Muscle layer of colon (tissue), 2 donors: ENCODE data around the gene EXOC7.

Experiments
- H3K27ac ChIP-seq: one replicate; pipeline ENCODE4 v1.7.0; 2013; ENCODE audit warnings: low read depth, mild to moderate bottlenecking, low read length, moderate library complexity
- H3K27me3 ChIP-seq, 2 donors: one replicate each; pipeline ENCODE4 v1.7.0; 2013; ENCODE audit warnings: low read length in 2 of 2, mild to moderate bottlenecking in 2 of 2; ENCODE audit not compliant: insufficient read depth in 2 of 2, control insufficient read depth in 1 of 2
- H3K36me3 ChIP-seq: one replicate; pipeline ENCODE4 v1.7.0; 2013; ENCODE audit warnings: mild to moderate bottlenecking, low read length; ENCODE audit not compliant: insufficient read depth
- H3K4me1 ChIP-seq: one replicate; pipeline ENCODE4 v1.7.0; 2013; ENCODE audit warnings: mild to moderate bottlenecking, low read length; ENCODE audit not compliant: insufficient read depth
- H3K4me3 ChIP-seq, 2 donors: one replicate each; pipeline ENCODE4 v1.7.0; 2013; ENCODE audit warnings: low read length in 2 of 2, low read depth in 1 of 2, mild to moderate bottlenecking in 1 of 2, moderate library complexity in 1 of 2
- H3K9ac ChIP-seq: one replicate; pipeline ENCODE4 v1.7.0; 2013; ENCODE audit warnings: low read length
- H3K9me3 ChIP-seq: one replicate; pipeline ENCODE4 v1.7.0; 2013; ENCODE audit warnings: mild to moderate bottlenecking, low read length
- donor health status: abdominal sarcoma.
- donor health status: Adenocarcinoma of cecum.

EXOC7 gene

DNA sequence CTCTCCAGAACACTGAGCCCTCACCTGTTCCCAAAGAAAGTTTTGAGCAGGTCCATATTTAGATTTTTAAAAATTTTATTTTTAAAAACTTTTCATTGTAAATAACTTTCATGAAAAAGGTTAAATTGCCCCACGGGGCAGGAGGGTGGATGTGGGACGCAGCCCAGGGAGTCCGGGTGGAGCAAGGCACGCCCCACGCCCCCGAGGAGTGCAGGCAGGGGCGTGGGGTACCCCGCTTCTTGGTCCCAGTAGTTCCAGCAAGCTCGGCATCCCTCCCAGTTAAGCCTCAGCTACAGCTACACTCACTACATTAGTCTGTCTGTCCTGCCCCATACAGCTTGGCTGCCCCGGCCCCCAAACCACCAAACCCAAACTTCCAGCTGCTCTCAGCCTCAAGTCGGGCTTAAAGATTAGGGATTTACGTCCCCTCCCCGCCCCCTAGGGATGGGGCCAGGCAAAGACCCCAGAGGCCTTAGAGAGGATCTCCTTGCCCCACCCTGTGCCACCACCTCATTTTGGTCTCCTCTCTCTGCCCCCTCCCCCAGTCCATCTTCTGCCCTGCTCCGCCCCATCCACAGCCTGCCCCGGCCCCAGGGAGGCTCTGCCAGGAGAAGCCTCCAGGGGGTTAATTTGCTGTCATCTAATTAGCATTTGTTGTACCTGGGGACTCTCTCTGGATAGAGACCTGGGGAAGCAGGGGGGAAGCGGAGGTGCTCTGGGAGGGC is 32.9 kb upstream of the EXOC7 start:
- peaks cover 8% of the 10 kb centered on the region for H3K4me1 ChIP-seq
- no peak overlapping the region for H3K27ac ChIP-seq
- peaks cover 25 to 74% of the 10 kb centered on the region in 2 donors for H3K27me3 ChIP-seq
- H3K36me3 ChIP-seq, result no peaks in the 10 kb centered on the region
- H3K4me3 ChIP-seq, result no peak overlapping the region
- H3K9ac ChIP-seq, result no peak overlapping the region
- H3K9me3 ChIP-seq, result no peaks in the 10 kb centered on the region

DNA sequence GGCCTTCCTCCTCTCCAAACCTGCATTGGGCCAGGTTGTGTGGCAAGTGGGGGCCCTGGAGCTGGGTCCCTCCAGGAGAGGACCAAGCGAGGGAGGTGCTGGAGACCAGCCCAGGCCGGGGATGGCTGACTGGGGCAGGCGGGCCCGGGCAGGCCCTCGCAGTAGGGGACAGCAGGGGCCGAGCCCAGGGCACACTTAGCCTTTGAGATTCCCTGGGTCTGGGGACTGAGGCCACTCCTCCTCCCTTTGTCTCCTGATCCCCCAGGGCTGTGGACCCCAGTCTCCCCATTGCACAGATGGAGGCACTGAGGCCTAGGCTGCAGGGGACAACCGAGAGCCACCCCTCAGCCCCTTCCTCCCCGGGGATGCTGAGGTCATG is 32.2 kb upstream of the EXOC7 start:
- Histone ChIP-seq H3K27ac (no peak overlapping the region), H3K4me3 (no peak overlapping the region), H3K27me3 (peaks cover 25 to 73% of the 10 kb centered on the region in 2 donors), H3K9me3 (no peaks in the 10 kb centered on the region), H3K9ac (no peak overlapping the region), H3K36me3 (no peaks in the 10 kb centered on the region), H3K4me1 (peaks cover 5% of the 10 kb centered on the region)

DNA sequence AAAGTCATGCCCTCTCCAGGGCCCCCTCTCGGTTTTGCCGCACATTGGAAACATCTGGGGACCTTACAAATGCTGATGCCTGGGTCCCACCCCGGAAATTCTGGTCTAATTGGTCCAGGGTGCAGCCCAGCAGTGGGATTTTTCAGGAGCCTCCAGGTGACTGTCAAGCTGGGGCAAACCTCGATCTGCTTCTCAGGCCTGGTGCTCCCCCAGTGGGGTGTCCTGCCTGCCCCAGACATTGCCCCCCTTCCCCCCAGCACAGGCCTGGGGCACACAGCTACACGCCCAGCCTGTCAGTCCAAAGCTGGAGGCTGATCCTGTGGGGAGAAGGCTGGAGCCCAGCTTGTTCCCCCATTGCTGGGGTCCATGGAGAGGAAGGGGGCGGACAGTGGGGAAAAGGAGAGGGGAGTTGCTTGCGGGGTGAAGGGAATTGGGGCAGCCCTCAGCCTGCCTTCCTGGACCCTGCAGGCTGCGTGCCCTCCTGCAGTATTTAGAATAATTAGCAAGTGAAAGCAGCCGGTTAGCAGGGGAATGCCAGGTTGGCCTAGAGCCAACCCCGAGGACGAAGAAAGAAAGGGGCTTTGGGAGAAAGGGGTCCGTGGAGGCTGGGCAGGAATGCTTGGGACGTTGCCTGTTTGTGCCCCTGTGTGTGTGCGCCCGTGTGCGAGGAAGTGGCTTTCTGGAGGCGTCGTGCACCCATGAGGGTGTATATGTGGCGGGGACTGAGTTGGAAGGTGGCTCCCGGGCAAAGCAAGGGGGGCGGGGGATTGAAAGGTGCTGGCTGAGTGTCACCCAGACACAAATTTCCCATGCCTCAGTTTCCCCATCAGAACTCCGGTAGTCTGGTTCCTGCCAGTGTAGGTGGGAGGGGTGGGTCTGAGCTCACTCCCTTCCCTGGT is 31.6 kb upstream of the EXOC7 start:
- H3K4me3 ChIP-seq, result no peak overlapping the region
- no peak overlapping the region for H3K9ac ChIP-seq
- no peaks in the 10 kb centered on the region for H3K9me3 ChIP-seq
- no peaks in the 10 kb centered on the region for H3K36me3 ChIP-seq
- H3K4me1 ChIP-seq, result no peaks in the 10 kb centered on the region
- H3K27ac ChIP-seq, result no peak overlapping the region
- H3K27me3 ChIP-seq, result peaks cover 25 to 66% of the 10 kb centered on the region in 2 donors

DNA sequence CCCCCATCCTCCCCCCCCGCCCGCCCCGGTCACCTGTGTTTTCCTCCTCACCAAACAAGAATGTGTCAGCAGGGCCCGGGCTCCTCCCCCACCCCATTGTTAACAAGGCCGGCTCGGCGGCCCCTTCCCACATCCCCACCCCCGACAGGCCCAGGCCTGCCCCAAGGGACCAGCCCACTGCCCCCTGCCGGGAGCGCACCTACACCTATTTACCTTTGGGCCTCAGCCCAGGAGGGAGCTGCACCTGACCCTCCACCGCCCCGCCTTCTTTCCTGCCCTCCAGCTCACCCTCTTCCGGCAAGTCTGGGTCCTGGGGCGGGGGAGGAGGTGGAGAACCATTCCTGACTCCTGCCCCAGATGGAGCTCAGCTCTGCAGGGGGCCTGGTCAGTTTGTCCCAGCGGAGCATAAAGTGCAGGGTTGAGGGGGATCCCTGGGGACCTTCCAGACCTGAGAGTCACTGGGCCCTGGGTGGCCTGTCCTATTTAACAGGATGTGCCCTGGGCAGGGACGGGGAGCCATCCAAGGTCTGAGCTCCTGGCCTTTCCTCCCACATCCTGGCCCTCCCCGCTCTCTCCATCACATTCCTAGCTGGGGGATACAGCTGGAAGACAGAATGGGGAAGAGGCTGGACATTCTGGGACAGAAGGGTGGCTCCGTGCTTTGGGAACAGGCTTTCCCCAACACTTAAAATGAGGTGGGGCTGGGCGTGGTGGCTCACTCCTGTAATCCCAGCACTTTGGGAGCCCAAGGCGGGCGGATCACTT is 29.2 kb upstream of the EXOC7 start:
- peaks cover 5 to 42% of the 10 kb centered on the region in 2 donors for H3K27me3 ChIP-seq
- no peaks in the 10 kb centered on the region for H3K9me3 ChIP-seq
- H3K36me3 ChIP-seq, result no peaks in the 10 kb centered on the region
- no peak overlapping the region for H3K9ac ChIP-seq
- H3K27ac ChIP-seq, result no peak overlapping the region
- H3K4me3 ChIP-seq, result no peak overlapping the region
- H3K4me1 ChIP-seq, result no peaks in the 10 kb centered on the region

DNA sequence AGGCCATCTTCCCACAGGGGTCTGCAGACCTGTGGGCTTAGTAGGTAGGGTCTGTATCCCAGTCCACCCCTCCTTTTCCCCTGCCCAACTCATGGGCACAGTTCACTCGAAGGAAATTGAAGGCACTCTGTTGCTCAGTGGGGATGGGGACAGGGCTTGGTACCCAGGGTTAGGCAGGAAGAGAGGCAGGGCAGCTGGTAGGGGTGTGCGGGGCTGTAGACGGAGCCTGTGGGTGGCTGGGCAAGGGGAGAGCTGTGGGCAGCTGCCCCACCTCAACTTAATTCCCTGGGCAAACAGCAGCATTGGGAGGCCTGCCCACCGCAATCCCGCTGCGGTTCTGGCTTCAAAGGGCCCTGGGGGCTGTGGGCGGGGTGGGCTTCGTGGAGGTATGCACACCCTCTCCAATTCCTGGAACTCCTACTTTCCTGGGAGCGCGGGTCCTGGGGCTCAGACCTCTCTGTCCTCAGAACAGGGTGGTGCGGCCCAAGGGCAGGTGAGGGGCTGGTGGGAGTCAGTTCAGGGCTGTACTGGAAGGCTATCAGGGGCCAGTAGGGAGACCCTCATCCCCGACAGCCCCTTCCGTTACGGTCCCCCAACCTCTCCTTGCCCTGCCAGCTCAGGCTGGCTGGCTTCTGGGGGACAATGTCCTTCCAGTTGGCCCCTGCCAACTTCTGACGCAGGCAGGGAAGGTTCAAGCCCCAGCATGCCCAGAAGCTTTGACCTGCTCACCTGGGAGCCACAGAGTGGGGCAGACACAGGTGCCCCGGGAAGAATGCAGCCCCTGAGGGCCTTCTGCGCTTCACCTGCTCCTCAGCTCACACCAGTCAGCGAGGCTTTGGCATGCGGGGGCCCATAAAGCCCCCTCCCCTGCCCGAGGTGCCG is 28.3 kb upstream of the EXOC7 start:
- H3K9me3 ChIP-seq, result no peaks in the 10 kb centered on the region
- no peak overlapping the region for H3K4me3 ChIP-seq
- no peaks in the 10 kb centered on the region for H3K36me3 ChIP-seq
- H3K27me3 ChIP-seq, result peaks cover 4 to 34% of the 10 kb centered on the region in 2 donors
- H3K9ac ChIP-seq, result no peak overlapping the region
- H3K4me1 ChIP-seq, result no peaks in the 10 kb centered on the region
- no peak overlapping the region for H3K27ac ChIP-seq

DNA sequence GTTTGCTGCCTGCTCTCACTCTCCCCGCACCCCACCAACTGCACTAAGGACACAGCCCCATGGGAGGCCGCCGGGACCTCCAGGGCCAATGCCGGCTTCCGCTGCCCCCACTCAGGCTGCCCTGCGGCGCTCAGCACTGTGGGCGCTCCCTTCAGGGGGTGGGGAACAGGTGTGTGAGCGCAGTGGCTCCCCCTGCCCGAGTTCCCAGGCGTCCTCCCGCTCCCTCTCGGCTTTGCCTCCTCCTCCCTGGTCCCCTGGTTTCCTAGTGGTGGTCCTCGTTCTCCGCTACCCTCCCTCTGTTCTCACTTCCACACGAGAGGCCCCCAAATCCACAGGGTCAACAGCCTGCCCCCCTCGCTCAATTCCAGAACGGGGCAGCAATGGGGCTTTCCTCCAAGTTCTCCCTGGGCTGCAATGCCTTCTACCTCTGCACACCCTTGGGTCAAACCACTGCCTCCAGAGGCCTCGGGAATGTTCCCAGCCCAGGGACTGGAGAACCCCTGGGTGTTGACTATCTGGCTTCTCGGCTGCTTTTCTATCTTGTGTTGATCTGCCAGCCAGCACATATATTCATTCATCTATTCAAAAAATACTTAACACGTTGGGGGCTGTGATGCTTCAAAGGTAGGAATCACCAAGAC is 27.6 kb upstream of the EXOC7 start:
- Histone ChIP-seq H3K9me3 (no peaks in the 10 kb centered on the region), H3K9ac (no peak overlapping the region), H3K4me1 (no peaks in the 10 kb centered on the region), H3K27ac (no peak overlapping the region), H3K36me3 (no peaks in the 10 kb centered on the region), H3K27me3 (peaks cover 4 to 27% of the 10 kb centered on the region in 2 donors), H3K4me3 (no peak overlapping the region)

DNA sequence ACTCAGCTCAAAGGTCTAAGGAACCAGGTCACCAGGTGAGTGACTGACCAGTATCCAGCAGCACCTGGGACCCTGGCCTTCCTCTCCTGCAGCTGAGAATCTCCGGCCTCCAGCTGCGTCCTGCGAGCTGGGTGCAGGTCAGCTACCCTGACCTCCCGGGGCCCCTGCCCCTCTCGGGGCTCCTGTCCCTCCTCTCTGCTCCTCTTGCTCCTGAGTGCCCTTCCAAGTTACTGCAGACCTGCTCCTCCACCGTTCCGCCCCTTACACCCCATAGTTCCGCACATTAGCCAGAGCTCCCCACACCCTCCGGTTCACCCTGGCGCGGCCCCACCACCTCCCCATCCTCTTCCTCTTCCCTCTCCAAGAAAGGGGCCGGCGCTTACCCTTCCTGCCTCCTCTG is 26.9 kb upstream of the EXOC7 start:
- no peak overlapping the region for H3K9ac ChIP-seq
- no peaks in the 10 kb centered on the region for H3K4me1 ChIP-seq
- H3K27me3 ChIP-seq, result peaks cover 4 to 22% of the 10 kb centered on the region in 2 donors
- no peaks in the 10 kb centered on the region for H3K9me3 ChIP-seq
- H3K4me3 ChIP-seq, result no peak overlapping the region
- no peak overlapping the region for H3K27ac ChIP-seq
- H3K36me3 ChIP-seq, result no peaks in the 10 kb centered on the region

DNA sequence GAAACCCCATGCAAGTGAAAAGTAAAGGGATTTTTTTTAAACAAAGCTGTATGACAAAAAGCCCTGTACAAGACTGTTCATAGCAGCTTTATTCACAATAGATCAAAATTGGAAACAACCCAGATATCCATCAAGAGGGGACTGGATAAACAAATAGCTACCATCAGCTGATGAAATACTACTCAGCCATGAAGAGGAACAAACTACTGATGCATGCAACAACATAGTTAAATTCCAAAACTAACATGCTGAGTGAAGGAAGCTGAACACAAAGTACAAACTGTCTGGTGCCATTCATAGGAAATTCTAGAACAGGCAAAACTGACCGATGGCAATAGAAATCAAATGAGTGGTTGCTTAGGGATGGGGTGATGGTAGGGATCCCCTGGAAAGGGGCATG is 22.3 kb upstream of the EXOC7 start:
- Histone ChIP-seq H3K36me3 (no peaks in the 10 kb centered on the region), H3K9ac (no peak overlapping the region), H3K4me3 (no peak overlapping the region)

DNA sequence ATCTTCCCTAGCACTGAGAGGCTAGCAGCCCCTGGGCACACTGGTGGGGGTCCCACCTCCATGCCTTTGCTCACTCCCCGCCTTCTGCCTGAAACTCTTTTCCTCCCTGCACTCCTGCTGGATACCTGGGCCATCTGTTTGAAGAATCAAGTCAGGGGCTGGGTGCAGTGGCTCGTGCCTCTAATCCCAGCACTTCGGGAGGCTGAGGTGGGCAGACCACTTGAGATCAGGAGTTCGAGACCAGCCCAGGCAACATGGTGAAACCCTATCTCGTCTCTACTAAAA is 21.7 kb upstream of the EXOC7 start:
- no peaks in the 10 kb centered on the region for H3K4me1 ChIP-seq
- H3K36me3 ChIP-seq, result no peaks in the 10 kb centered on the region
- H3K4me3 ChIP-seq, result no peak overlapping the region
- H3K9me3 ChIP-seq, result no peaks in the 10 kb centered on the region
- no peaks in the 10 kb centered on the region for H3K27me3 ChIP-seq
- no peak overlapping the region for H3K27ac ChIP-seq
- no peak overlapping the region for H3K9ac ChIP-seq

More for the DNA sequence above, 22.3 kb upstream of the EXOC7 start:
- Histone ChIP-seq H3K9me3 (no peaks in the 10 kb centered on the region), H3K27ac (no peak overlapping the region), H3K4me1 (no peaks in the 10 kb centered on the region), H3K27me3 (no peaks in the 10 kb centered on the region)

DNA sequence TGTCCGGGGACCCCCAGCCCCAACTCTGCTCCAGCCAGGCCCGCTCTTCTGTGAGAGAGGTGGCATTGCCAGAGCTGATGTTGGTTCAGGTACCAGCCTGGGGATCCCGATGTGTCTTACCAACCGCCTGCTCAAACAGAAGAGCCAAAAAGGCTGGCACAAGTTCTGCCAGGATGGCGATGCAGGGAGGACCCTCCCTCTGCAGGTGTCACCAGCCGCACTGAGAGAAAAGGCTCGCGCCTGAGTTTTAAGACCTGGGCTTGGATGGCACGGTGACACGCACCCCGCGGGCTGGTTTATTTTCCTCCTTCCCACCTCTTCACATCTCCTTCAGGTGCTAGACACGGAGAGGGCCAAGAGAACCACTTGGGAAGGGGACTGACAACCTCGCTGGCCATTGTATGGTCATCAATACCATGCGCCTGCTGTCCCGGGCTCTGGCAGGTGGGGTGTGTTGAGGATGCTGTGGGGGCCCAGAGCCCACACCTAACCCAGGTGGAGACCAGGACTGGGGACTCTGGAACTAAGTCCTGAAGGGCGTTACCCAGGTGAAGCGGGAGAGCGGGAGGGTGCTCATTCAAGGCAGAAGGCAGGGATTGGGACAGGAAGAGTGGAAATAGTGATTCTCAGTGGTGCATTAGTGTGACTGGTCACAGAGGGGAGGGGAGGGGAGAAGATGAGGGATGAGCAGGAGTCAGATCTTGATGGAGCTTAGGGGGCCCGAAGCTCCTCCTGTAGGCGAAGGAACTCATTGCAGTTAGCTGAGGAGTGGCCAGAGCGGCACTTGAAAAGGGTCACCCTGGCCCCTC is 21.2 kb upstream of the EXOC7 start:
- Histone ChIP-seq H3K36me3 (no peaks in the 10 kb centered on the region), H3K27me3 (no peaks in the 10 kb centered on the region), H3K9ac (no peak overlapping the region), H3K4me1 (no peaks in the 10 kb centered on the region), H3K9me3 (no peaks in the 10 kb centered on the region), H3K27ac (no peak overlapping the region), H3K4me3 (no peak overlapping the region)
